Keratinocyte (primary cell): ENCODE results near the gene FLT3. TPM values are rescaled to one million over a fixed set of nuclear protein-coding genes. Genes with fewer than 3 reads are reported as not detected.

Experiments used
- DNase-seq: peaks from one replicate; pipeline ENCODE4 v3.0.0-alpha.2; 2011; ENCODE audit warnings: low read depth, missing footprints, low spot score
- FAIRE-seq: peaks from 2 replicates; lab custom pipeline; 2011; peaks lifted over from hg19 to GRCh38; lab: Jason Lieb, UNC
- H2AFZ ChIP-seq: 2 replicates; pipeline ENCODE4 v1.6.0; 2012; ENCODE audit warnings: low read length, control low read depth, inconsistent platforms; ENCODE audit not compliant: control insufficient read depth
- H3K27ac ChIP-seq: 2 replicates; pipeline ENCODE4 v1.5.1; 2011; ENCODE audit warnings: low read length; ENCODE audit not compliant: control insufficient read depth, insufficient read depth
- H3K27me3 ChIP-seq: 3 replicates; pipeline ENCODE4 v1.6.0; 2011; ENCODE audit warnings: low read length; ENCODE audit not compliant: control insufficient read depth, insufficient read depth; ENCODE audit errors: extremely low read depth
- H3K36me3 ChIP-seq, 2 experiments: 2 replicates in 1 of 2; 3 replicates in 1 of 2; pipeline ENCODE4 v1.5.1; 2011; ENCODE audit warnings: low read length in 2 of 2, mild to moderate bottlenecking in 1 of 2; ENCODE audit not compliant: control insufficient read depth in 2 of 2, insufficient read depth in 2 of 2; ENCODE audit errors: extremely low read depth in 1 of 2
- H3K4me1 ChIP-seq: 3 replicates; pipeline ENCODE4 v1.5.1; 2011; ENCODE audit warnings: low read length; ENCODE audit not compliant: control insufficient read depth, insufficient read depth; ENCODE audit errors: extremely low read depth
- H3K4me2 ChIP-seq: 3 replicates; pipeline ENCODE4 v1.6.0; 2011; ENCODE audit warnings: low read depth, low read length; ENCODE audit not compliant: control insufficient read depth, insufficient read depth; ENCODE audit errors: extremely low read depth
- H3K4me3 ChIP-seq, 3 experiments: fragments of 200-600 bp in 1 of 3; sonication (generic) in 1 of 3; 2 replicates in 2 of 3; 3 replicates in 1 of 3; pipeline ENCODE4 v1.5.1; 2011 to 2016; ENCODE audit warnings: low read length in 3 of 3, mild to moderate bottlenecking in 3 of 3, control low read depth in 2 of 3, inconsistent platforms in 1 of 3, low read depth in 1 of 3, mixed read lengths in 1 of 3, mixed run types in 1 of 3, moderate library complexity in 1 of 3; ENCODE audit not compliant: control insufficient read depth in 2 of 3, insufficient read depth in 2 of 3; ENCODE audit errors: extremely low read depth in 1 of 3
- H3K79me2 ChIP-seq: 2 replicates; pipeline ENCODE4 v1.6.0; 2012; ENCODE audit warnings: low read length; ENCODE audit not compliant: control insufficient read depth, insufficient read depth
- H3K9ac ChIP-seq: 3 replicates; pipeline ENCODE4 v1.6.0; 2011; ENCODE audit warnings: low read length; ENCODE audit not compliant: control insufficient read depth, insufficient read depth; ENCODE audit errors: extremely low read depth
- H3K9me1 ChIP-seq: 3 replicates; pipeline ENCODE4 v1.6.0; 2011; ENCODE audit warnings: low read length; ENCODE audit not compliant: control insufficient read depth, insufficient read depth; ENCODE audit errors: extremely low read depth
- H3K9me3 ChIP-seq: 2 replicates; pipeline ENCODE4 v1.5.1; 2012; ENCODE audit warnings: low read depth, low read length; ENCODE audit not compliant: control insufficient read depth
- H4K20me1 ChIP-seq: 3 replicates; pipeline ENCODE4 v1.6.0; 2011; ENCODE audit warnings: low read length; ENCODE audit not compliant: control insufficient read depth, insufficient read depth; ENCODE audit errors: extremely low read depth
- EZH2 ChIP-seq: IDR thresholded peaks from one replicate; pipeline ENCODE4 v1.6.1; 2012; ENCODE audit warnings: inconsistent platforms, mild to moderate bottlenecking, low read length, moderate library complexity
- dilution Hi-C: fragments of 300-500 bp; cut with MboI; formaldehyde crosslinking; loops from one replicate; pipeline ENCODE4 v1.7.0; 2020; ENCODE audit warnings: low sequenced_read_pairs; ENCODE audit not compliant: extremely low pct_ligation_motif_present
- polyA plus RNA-seq, 5 experiments: library from polyadenylated mRNA; depleted of rRNA in 3 of 5; stranded (reverse) in 3 of 5; stranded (forward) in 1 of 5; unstranded in 1 of 5; fragments of >200 nt; gene quantifications; 1 replicate in 1 of 5; 2 replicates in 3 of 5; 3 replicates in 1 of 5; pipeline versions ENCODE4 v1.2.1 to v1.2.3, GENCODE V29; 2011 to 2012; ENCODE audit warnings: missing spikeins in 2 of 5, low read depth in 1 of 5, low replicate concordance in 1 of 5
- TF ChIP-seq, protein P1 (sequence below), 3 experiments: IDR thresholded peaks in 1 of 3; conservative IDR thresholded peaks in 1 of 3; optimal IDR thresholded peaks in 1 of 3; 2 replicates in 2 of 3; 3 replicates in 1 of 3; pipeline versions ENCODE3 to v1.5.1; 2011; ENCODE audit warnings: low read length in 3 of 3, mild to moderate bottlenecking in 3 of 3, moderate library complexity in 2 of 3, control low read depth in 1 of 3, inconsistent platforms in 1 of 3; ENCODE audit not compliant: insufficient read depth in 2 of 3; ENCODE audit errors: extremely low read depth in 1 of 3

The FLT3 gene
- polyA plus RNA-seq, 1 donor (not counting 4 experiments of a cell fraction or from before 2014, with no cell fraction given), result not detected

DNA sequence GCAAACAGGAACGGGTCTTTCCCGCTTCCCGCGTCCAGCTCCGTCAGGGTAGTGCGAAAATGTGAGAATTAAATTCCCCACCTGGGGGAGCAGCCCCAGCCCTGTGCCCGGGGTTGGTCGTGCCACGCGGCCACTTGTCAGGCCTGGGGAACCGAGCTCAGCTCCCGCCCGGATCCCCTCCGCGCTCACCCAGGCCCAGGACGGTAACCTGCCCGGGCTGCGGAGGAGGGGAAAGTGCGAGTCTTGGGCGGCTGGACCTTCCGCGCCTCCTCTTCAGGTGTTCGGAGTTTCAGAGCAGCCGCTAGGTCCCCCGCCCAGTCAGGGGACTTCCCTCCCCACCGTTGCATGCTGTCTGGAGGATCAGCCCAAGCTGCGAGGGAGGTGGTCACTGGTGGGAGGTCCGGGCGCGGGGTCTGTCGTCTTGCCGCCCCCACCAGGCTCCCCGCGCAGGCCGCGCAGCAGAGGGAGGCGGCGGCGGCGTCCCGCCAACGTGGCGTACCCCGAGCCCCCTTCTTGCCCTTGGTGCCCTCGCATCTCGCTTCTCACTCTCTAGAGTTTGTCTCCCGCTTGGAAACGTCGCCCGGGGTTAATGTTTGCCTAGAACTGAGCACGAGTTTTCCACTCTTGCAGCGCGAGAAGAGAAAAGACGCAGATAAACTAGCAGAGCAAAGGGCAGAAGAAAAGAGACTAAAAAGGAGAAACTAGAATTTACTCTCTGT is 119.9 kb downstream of the FLT3 start:
- DNase-seq (no peak), FAIRE-seq (no peak)
- no peaks in the 10 kb centered on the region for H3K79me2 ChIP-seq
- TF ChIP-seq EZH2, result peak; percentile 74
- TF ChIP-seq, protein P1, sequence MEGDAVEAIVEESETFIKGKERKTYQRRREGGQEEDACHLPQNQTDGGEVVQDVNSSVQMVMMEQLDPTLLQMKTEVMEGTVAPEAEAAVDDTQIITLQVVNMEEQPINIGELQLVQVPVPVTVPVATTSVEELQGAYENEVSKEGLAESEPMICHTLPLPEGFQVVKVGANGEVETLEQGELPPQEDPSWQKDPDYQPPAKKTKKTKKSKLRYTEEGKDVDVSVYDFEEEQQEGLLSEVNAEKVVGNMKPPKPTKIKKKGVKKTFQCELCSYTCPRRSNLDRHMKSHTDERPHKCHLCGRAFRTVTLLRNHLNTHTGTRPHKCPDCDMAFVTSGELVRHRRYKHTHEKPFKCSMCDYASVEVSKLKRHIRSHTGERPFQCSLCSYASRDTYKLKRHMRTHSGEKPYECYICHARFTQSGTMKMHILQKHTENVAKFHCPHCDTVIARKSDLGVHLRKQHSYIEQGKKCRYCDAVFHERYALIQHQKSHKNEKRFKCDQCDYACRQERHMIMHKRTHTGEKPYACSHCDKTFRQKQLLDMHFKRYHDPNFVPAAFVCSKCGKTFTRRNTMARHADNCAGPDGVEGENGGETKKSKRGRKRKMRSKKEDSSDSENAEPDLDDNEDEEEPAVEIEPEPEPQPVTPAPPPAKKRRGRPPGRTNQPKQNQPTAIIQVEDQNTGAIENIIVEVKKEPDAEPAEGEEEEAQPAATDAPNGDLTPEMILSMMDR (optimal IDR thresholded peaks at IDR 0.05 in 1 of 3, IDR thresholded peaks at IDR 0.05 in 1 of 3, conservative IDR thresholded peaks at IDR 0.05 in 1 of 3; ENCODE audit: extremely low read depth in 1 of 3, insufficient read depth in 2 of 3, low read length in 3 of 3), result no peak
- no peak overlapping the region for H3K4me2 ChIP-seq
- no peak overlapping the region for H3K27ac ChIP-seq
- no peaks in the 10 kb centered on the region for H3K9me1 ChIP-seq
- H3K9me3 ChIP-seq, result no peaks in the 10 kb centered on the region
- H3K9ac ChIP-seq, result no peak overlapping the region
- no peak overlapping the region for H2AFZ ChIP-seq
- no peak overlapping the region for H3K4me3 ChIP-seq
- no peaks in the 10 kb centered on the region for H4K20me1 ChIP-seq
- no peaks in the 10 kb centered on the region for H3K36me3 ChIP-seq
- dilution Hi-C loops, result no loop called here
- peaks cover 82% of the 10 kb centered on the region for H3K27me3 ChIP-seq
- peaks cover 2% of the 10 kb centered on the region for H3K4me1 ChIP-seq

DNA sequence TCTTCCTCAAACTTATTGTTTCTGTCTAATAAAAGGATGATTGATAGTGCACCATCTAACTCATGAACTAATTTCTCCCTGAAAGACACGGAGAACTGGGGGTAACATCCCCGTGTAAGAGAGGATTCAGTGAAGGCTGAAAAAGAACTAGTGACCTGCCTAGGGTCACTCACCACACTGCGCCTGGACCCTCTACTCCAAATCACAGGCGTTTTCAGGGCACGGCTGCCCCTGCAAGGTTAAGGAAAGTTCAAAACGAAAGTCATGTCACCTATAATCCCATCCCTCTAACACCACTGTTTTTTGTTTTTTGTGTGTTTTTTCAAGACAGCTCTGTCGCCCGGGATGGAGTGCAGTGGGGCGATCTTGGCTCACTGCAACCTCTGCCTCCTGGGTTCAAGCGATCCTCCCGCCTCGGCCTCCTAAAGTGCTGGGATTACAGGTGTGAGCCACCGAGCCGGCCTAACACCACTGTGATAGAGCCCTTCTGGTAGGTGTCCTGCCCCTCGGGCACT is 120.6 kb downstream of the FLT3 start:
- Histone ChIP-seq H3K4me3 (no peak overlapping the region), H3K27me3 (peaks cover 88% of the 10 kb centered on the region)

More for the DNA sequence above, 120.6 kb downstream of the FLT3 start:
- H3K9me1 ChIP-seq, result no peaks in the 10 kb centered on the region
- H3K9ac ChIP-seq, result no peak overlapping the region
- H3K4me2 ChIP-seq, result no peak overlapping the region
- H4K20me1 ChIP-seq, result no peaks in the 10 kb centered on the region
- H3K36me3 ChIP-seq, result no peaks in the 10 kb centered on the region
- H3K79me2 ChIP-seq, result no peaks in the 10 kb centered on the region
- H2AFZ ChIP-seq, result no peak overlapping the region
- FAIRE-seq (no peak), DNase-seq (no peak)
- TF ChIP-seq, protein P1 (optimal IDR thresholded peaks at IDR 0.05 in 1 of 3, IDR thresholded peaks at IDR 0.05 in 1 of 3, conservative IDR thresholded peaks at IDR 0.05 in 1 of 3; ENCODE audit: extremely low read depth in 1 of 3, insufficient read depth in 2 of 3, low read length in 3 of 3), result no peak
- TF ChIP-seq EZH2, result peak; percentile 28
- H3K9me3 ChIP-seq, result no peaks in the 10 kb centered on the region
- peaks cover 2% of the 10 kb centered on the region for H3K4me1 ChIP-seq
- dilution Hi-C loops, result no loop called here
- H3K27ac ChIP-seq, result no peak overlapping the region
